Measurements from ENCODE around the gene RAB3D.

The RAB3D gene

DNA sequence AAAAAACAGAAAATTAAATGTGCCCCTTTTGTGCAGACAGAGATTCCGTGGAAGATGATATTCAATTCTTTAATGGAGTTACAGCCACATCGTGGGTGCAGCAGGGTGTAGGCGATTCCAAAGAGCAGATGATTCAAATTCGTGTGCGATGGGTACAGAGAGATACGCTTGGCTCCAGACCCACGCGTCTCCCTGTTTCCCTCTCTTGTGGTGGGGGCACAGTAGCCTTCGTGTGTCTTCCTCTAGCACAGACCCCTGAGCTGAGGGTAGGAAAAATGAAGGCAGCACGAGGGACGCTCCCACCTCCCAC is 38.7 kb downstream of the RAB3D start:
- no peak overlapping the region for H2BK12ac ChIP-seq (ENCODE audit: low read length)
- H3K4me1 ChIP-seq (ENCODE audit: control insufficient read depth in 2 of 2, insufficient read depth in 1 of 2, low read depth in 1 of 2, low read length in 2 of 2): no peaks in the 10 kb centered on the region
- H3K14ac ChIP-seq (ENCODE audit: low read length): no peak overlapping the region
- H2AFZ ChIP-seq (ENCODE audit: low read length): no peak overlapping the region
- peaks cover 2 to 3% of the 10 kb centered on the region in 2 donors for H3K9me3 ChIP-seq (replicated peaks in 1 of 2; ENCODE audit: control insufficient read depth in 2 of 2, insufficient read depth in 1 of 2, low read depth in 1 of 2, low read length in 2 of 2)
- H3K23ac ChIP-seq (ENCODE audit: low read depth, low read length, poor library complexity): no peak overlapping the region
- H2BK15ac ChIP-seq (ENCODE audit: low read length): no peak overlapping the region
- H3K4me3 ChIP-seq (ENCODE audit: low read length in 2 of 2): peak overlapping the region in 1 of 2 donors; percentile 57
- H2BK120ac ChIP-seq (ENCODE audit: low read depth, low read length): no peak overlapping the region
- H3K18ac ChIP-seq (ENCODE audit: low read length): no peak overlapping the region
- H4K8ac ChIP-seq (ENCODE audit: low read depth, low read length): no peak overlapping the region
- H4K91ac ChIP-seq (ENCODE audit: low read depth, low read length, poor library complexity): no peak overlapping the region
- no peaks in the 10 kb centered on the region for H3K36me3 ChIP-seq (replicated peaks in 1 of 2; ENCODE audit: control insufficient read depth in 2 of 2, insufficient read depth in 2 of 2, low read length in 2 of 2)
- H3K9ac ChIP-seq (ENCODE audit: low read depth, low read length, poor library complexity): no peak overlapping the region
- H2AK5ac ChIP-seq (ENCODE audit: low read depth, low read length): no peak overlapping the region
- H3K27ac ChIP-seq (replicated peaks; ENCODE audit: low read length): no peak overlapping the region
- no peak overlapping the region for H3K4ac ChIP-seq (ENCODE audit: low read length)
- H3K27me3 ChIP-seq (ENCODE audit: control insufficient read depth in 3 of 3, insufficient read depth in 3 of 3, low read depth in 1 of 3, low read length in 3 of 3): peaks cover 0 to 13% (median 2%) of the 10 kb centered on the region in 3 experiments
- no peaks in the 10 kb centered on the region for H3K79me1 ChIP-seq (ENCODE audit: low read depth, low read length)
- H2BK5ac ChIP-seq (ENCODE audit: low read length): no peak overlapping the region
- H3K4me2 ChIP-seq (ENCODE audit: insufficient read depth, low read length, poor library complexity, severe bottlenecking): no peak overlapping the region
- no CpG with 5 or more reads among the region's 11 CpGs for WGBS, 2 donors (ENCODE audit: extremely low coverage in 2 of 2, insufficient read length in 2 of 2, insufficient replicate concordance in 1 of 2)
- DNase-seq (ENCODE audit: low spot score): no peak

DNA sequence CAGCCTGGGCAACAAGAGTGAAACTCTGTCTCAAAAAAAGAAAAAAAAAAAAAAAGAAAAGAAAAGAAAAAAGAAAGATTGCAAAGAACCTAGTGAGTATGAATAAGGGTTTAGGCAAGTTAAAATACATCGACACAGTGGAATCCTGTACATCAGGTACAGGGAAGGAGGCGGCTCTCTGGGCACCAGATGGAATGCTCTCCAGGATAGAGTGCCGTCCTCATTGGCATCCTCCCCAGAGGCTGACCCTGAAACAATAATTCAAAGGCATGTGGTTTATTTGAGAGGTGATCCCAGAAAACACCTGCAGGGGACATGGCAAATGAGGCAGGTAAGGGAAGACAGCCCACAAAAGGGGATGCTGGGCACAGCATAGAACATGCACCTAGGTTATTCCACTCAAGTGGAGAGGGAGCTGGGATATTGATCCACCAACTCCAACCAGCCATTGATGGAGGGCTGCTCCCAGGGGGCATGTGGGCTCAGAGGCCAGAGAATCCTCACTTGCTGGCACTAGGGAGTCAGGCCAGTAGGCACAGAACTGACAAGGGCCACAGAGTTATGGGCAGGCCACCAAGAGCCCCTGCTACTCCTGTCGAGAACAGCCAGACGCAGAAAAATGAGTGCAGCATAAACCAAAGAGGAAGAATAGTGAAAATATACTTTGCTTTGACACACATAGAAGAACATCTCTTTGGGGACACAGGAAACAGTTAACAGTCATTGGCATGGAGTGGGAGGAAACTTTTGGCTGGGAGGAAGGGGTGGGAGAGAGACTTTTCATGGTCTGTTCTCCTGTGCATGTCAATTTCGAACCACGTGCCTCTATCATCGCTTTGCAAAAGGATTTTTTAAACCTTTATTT is 39.3 kb downstream of the RAB3D start:
- H2BK15ac ChIP-seq (ENCODE audit: low read length): no peak overlapping the region
- H4K91ac ChIP-seq (ENCODE audit: low read depth, low read length, poor library complexity): no peak overlapping the region
- no peak overlapping the region for H3K4me3 ChIP-seq (ENCODE audit: low read length in 2 of 2)
- no peak overlapping the region for H3K18ac ChIP-seq (ENCODE audit: low read length)
- no peak overlapping the region for H3K23ac ChIP-seq (ENCODE audit: low read depth, low read length, poor library complexity)
- no peak overlapping the region for H3K27ac ChIP-seq (replicated peaks; ENCODE audit: low read length)
- DNase-seq (ENCODE audit: low spot score): no peak
- H2AFZ ChIP-seq (ENCODE audit: low read length): no peak overlapping the region
- no peak overlapping the region for H2AK5ac ChIP-seq (ENCODE audit: low read depth, low read length)
- H3K9me3 ChIP-seq (replicated peaks in 1 of 2; ENCODE audit: control insufficient read depth in 2 of 2, insufficient read depth in 1 of 2, low read depth in 1 of 2, low read length in 2 of 2): peaks cover 2 to 3% of the 10 kb centered on the region in 2 donors
- H3K79me1 ChIP-seq (ENCODE audit: low read depth, low read length): no peaks in the 10 kb centered on the region
- no peak overlapping the region for H3K14ac ChIP-seq (ENCODE audit: low read length)
- H2BK12ac ChIP-seq (ENCODE audit: low read length): no peak overlapping the region
- no peak overlapping the region for H3K4ac ChIP-seq (ENCODE audit: low read length)
- H2BK5ac ChIP-seq (ENCODE audit: low read length): no peak overlapping the region
- no peak overlapping the region for H2BK120ac ChIP-seq (ENCODE audit: low read depth, low read length)
- H3K27me3 ChIP-seq (ENCODE audit: control insufficient read depth in 3 of 3, insufficient read depth in 3 of 3, low read depth in 1 of 3, low read length in 3 of 3): peaks cover 0 to 13% (median 2%) of the 10 kb centered on the region in 3 experiments
- H3K9ac ChIP-seq (ENCODE audit: low read depth, low read length, poor library complexity): no peak overlapping the region
- no peak overlapping the region for H3K4me2 ChIP-seq (ENCODE audit: insufficient read depth, low read length, poor library complexity, severe bottlenecking)
- H4K8ac ChIP-seq (ENCODE audit: low read depth, low read length): no peak overlapping the region
- no peaks in the 10 kb centered on the region for H3K4me1 ChIP-seq (ENCODE audit: control insufficient read depth in 2 of 2, insufficient read depth in 1 of 2, low read depth in 1 of 2, low read length in 2 of 2)
- WGBS, 2 donors (ENCODE audit: extremely low coverage in 2 of 2, insufficient read length in 2 of 2, insufficient replicate concordance in 1 of 2): no CpG with 5 or more reads among the region's 8 CpGs
- H3K36me3 ChIP-seq (replicated peaks in 1 of 2; ENCODE audit: control insufficient read depth in 2 of 2, insufficient read depth in 2 of 2, low read length in 2 of 2): no peaks in the 10 kb centered on the region

DNA sequence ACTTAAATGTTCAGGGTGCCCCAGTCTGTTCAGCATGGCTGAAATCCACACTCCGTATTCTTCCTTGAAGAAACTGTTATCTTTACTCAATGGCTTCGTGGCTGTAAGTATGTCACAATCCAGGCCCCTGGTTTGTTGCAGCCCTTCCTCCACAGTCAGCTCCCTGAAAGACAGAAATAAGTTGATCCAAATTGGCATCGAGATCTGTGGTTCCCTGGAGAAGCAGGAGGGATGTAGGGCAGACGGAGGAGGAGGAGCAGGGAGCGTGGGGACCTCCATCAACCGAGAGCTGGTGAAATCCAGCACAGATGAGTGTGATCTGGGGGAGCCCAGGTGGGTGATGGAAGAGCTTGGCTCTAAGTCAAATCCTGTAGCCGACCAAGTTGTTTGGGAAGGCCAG is 43.2 kb downstream of the RAB3D start:
- H2AK5ac ChIP-seq (ENCODE audit: low read depth, low read length): no peak overlapping the region
- H3K27ac ChIP-seq (replicated peaks; ENCODE audit: low read length): no peak overlapping the region
- H3K14ac ChIP-seq (ENCODE audit: low read length): no peak overlapping the region
- peaks cover 0 to 13% (median 0%) of the 10 kb centered on the region in 3 experiments for H3K27me3 ChIP-seq (ENCODE audit: control insufficient read depth in 3 of 3, insufficient read depth in 3 of 3, low read depth in 1 of 3, low read length in 3 of 3)
- DNase-seq (ENCODE audit: low spot score): no peak
- no peak overlapping the region for H2BK12ac ChIP-seq (ENCODE audit: low read length)
- no peak overlapping the region for H3K4me3 ChIP-seq (ENCODE audit: low read length in 2 of 2)
- H2BK120ac ChIP-seq (ENCODE audit: low read depth, low read length): no peak overlapping the region
- no peak overlapping the region for H4K91ac ChIP-seq (ENCODE audit: low read depth, low read length, poor library complexity)
- H3K36me3 ChIP-seq (replicated peaks in 1 of 2; ENCODE audit: control insufficient read depth in 2 of 2, insufficient read depth in 2 of 2, low read length in 2 of 2): no peaks in the 10 kb centered on the region
- H2BK5ac ChIP-seq (ENCODE audit: low read length): no peak overlapping the region
- peaks cover 2 to 3% of the 10 kb centered on the region in 2 donors for H3K9me3 ChIP-seq (replicated peaks in 1 of 2; ENCODE audit: control insufficient read depth in 2 of 2, insufficient read depth in 1 of 2, low read depth in 1 of 2, low read length in 2 of 2)
- peak overlapping the region; percentile 17 for H2AFZ ChIP-seq (ENCODE audit: low read length)
- no peak overlapping the region for H3K4me2 ChIP-seq (ENCODE audit: insufficient read depth, low read length, poor library complexity, severe bottlenecking)
- H3K23ac ChIP-seq (ENCODE audit: low read depth, low read length, poor library complexity): no peak overlapping the region
- no peak overlapping the region for H3K18ac ChIP-seq (ENCODE audit: low read length)
- H3K79me1 ChIP-seq (ENCODE audit: low read depth, low read length): no peaks in the 10 kb centered on the region
- no peak overlapping the region for H3K9ac ChIP-seq (ENCODE audit: low read depth, low read length, poor library complexity)
- H3K4me1 ChIP-seq (ENCODE audit: control insufficient read depth in 2 of 2, insufficient read depth in 1 of 2, low read depth in 1 of 2, low read length in 2 of 2): peaks cover 3 to 6% of the 10 kb centered on the region in 2 donors
- no peak overlapping the region for H2BK15ac ChIP-seq (ENCODE audit: low read length)
- no CpG with 5 or more reads among the region's 7 CpGs for WGBS, 2 donors (ENCODE audit: extremely low coverage in 2 of 2, insufficient read length in 2 of 2, insufficient replicate concordance in 1 of 2)
- H4K8ac ChIP-seq (ENCODE audit: low read depth, low read length): no peak overlapping the region
- no peak overlapping the region for H3K4ac ChIP-seq (ENCODE audit: low read length)

DNA sequence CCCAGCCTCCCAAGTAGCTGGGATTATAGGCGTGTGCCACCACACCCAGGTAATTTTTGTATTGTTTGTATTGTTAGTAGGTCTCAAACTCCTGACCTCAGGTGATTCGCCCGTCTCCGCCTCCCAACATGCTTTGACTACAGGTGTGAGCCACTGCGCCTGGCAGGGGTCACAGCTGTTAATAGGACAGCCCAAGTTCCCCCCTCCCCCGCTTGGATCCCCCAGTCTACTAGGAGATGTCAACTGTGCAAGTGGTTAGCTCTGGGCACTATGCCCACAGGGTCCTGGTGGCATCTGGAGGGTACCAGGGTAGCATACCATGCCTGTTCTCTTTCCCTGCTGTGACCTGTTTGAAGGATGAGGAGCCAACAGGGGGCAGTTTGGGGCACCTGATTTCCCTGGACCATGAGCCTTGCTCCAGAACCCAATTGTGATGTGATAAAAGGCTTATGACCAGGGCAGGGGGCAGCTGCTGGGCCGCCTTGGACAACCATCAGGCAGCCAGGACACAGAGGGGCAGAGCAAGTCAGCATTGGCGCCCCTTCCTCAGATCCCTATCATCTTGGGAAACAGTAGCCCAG is 43.7 kb downstream of the RAB3D start, which contains the start of gene TSPAN16:
TSPAN16 (plus strand) TSS at position 496 of the 581 bp plus-strand sequence. CDS start 138 bp downstream, outside the sequence.
- Histone ChIP-seq H3K4me2 (ENCODE audit: insufficient read depth, low read length, poor library complexity, severe bottlenecking) (no peak within 1 kb of the TSS), H2BK12ac (ENCODE audit: low read length) (no peak within 1 kb of the TSS), H3K36me3 (replicated peaks in 1 of 2; ENCODE audit: control insufficient read depth in 2 of 2, insufficient read depth in 2 of 2, low read length in 2 of 2) (no peaks in the 10 kb centered on the region), H2BK5ac (ENCODE audit: low read length) (no peak within 1 kb of the TSS), H3K4me1 (ENCODE audit: control insufficient read depth in 2 of 2, insufficient read depth in 1 of 2, low read depth in 1 of 2, low read length in 2 of 2) (peaks cover 3 to 6% of the 10 kb centered on the region in 2 donors), H3K18ac (ENCODE audit: low read length) (no peak within 1 kb of the TSS), H3K4me3 (ENCODE audit: low read length in 2 of 2) (no peak within 1 kb of the TSS), H3K79me1 (ENCODE audit: low read depth, low read length) (no peaks in the 10 kb centered on the region), H3K4ac (ENCODE audit: low read length) (no peak within 1 kb of the TSS), H4K8ac (ENCODE audit: low read depth, low read length) (no peak within 1 kb of the TSS), H3K9ac (ENCODE audit: low read depth, low read length, poor library complexity) (no peak within 1 kb of the TSS), H2BK15ac (ENCODE audit: low read length) (no peak within 1 kb of the TSS), H3K9me3 (replicated peaks in 1 of 2; ENCODE audit: control insufficient read depth in 2 of 2, insufficient read depth in 1 of 2, low read depth in 1 of 2, low read length in 2 of 2) (peaks cover under 1 to 3% of the 10 kb centered on the region in 2 donors), H2AFZ (ENCODE audit: low read length) (peak within 1 kb of the TSS; percentile 17), H3K14ac (ENCODE audit: low read length) (no peak within 1 kb of the TSS), H3K23ac (ENCODE audit: low read depth, low read length, poor library complexity) (no peak within 1 kb of the TSS), H4K91ac (ENCODE audit: low read depth, low read length, poor library complexity) (no peak within 1 kb of the TSS), H2AK5ac (ENCODE audit: low read depth, low read length) (peak within 1 kb of the TSS; percentile 20), H2BK120ac (ENCODE audit: low read depth, low read length) (no peak within 1 kb of the TSS), H3K27me3 (ENCODE audit: control insufficient read depth in 3 of 3, insufficient read depth in 3 of 3, low read depth in 1 of 3, low read length in 3 of 3) (peaks cover 0 to 10% (median 0%) of the 10 kb centered on the region in 3 experiments), H3K27ac (replicated peaks; ENCODE audit: low read length) (no peak within 1 kb of the TSS)
- DNase-seq (ENCODE audit: low spot score): no peak
- no CpG with 5 or more reads among the region's 8 CpGs for WGBS, 2 donors (ENCODE audit: extremely low coverage in 2 of 2, insufficient read length in 2 of 2, insufficient replicate concordance in 1 of 2)
